Panc1 (cell line): ENCODE measurements around the gene PAGR1. TPM values are rescaled to one million over a fixed set of nuclear protein-coding genes. Genes with fewer than 3 reads are reported as not detected.

Experiments used
- ATAC-seq: fragments of 200-7000 bp; cut with Tn5 transposase; 2 replicates; pipeline ENCODE4 v1.9.1; 2020; ENCODE audit warnings: mild to moderate bottlenecking, moderate library complexity
- Bru-seq: library from RNA; stranded (reverse); fragments of 400-500 nt; gene quantifications from one replicate; lab custom pipeline; 2021; lab: Mats Ljungman, UMichigan
- BruChase-seq, 2 experiments: library from RNA; stranded (reverse); fragments of 400-500 nt; gene quantifications; one replicate each; lab custom pipeline; 2021; lab: Mats Ljungman, UMichigan
- BruUV-seq: library from RNA; stranded (reverse); fragments of 400-500 nt; replicated peaks from 2 replicates; lab custom pipeline; 2021; lab: Mats Ljungman, UMichigan
- CTCF ChIA-PET: fragments of 300-600 bp; sonication (Branson Sonifier 250); formaldehyde crosslinking; loops from one replicate; lab custom pipeline; 2022; ENCODE audit warnings: antibody characterized with exemption; lab: Charles Lee
- POLR2A ChIA-PET: fragments of 300-600 bp; sonication (Branson Sonifier 250); formaldehyde crosslinking; loops from one replicate; lab custom pipeline; 2022; ENCODE audit warnings: antibody characterized with exemption; lab: Charles Lee
- DNase-seq: peaks from one replicate; pipeline ENCODE4 v3.0.0-alpha.2; 2010; ENCODE audit warnings: low read depth, low spot score
- H3K27ac ChIP-seq: 2 replicates; pipeline ENCODE4 v1.5.1; 2011; ENCODE audit warnings: mild to moderate bottlenecking, low read length, inconsistent platforms
- H3K27me3 ChIP-seq: fragments of 200-500 bp; sonication (Bioruptor generic); 2 replicates; pipeline ENCODE4 v1.6.0; 2014; ENCODE audit warnings: low read length, inconsistent platforms; ENCODE audit not compliant: control insufficient read depth, insufficient read depth
- H3K36me3 ChIP-seq: fragments of 200-500 bp; sonication (Bioruptor generic); 2 replicates; pipeline ENCODE4 v1.5.1; 2014; ENCODE audit warnings: inconsistent platforms, mild to moderate bottlenecking, low read length, moderate library complexity; ENCODE audit not compliant: control insufficient read depth, insufficient read depth
- H3K4me1 ChIP-seq: 2 replicates; pipeline ENCODE4 v1.5.1; 2011; ENCODE audit warnings: inconsistent platforms, mild to moderate bottlenecking, low read length, moderate library complexity; ENCODE audit not compliant: control insufficient read depth, insufficient read depth
- H3K4me3 ChIP-seq, 2 experiments: 2 replicates each; pipeline ENCODE4 v1.5.1; 2011 to 2012; ENCODE audit warnings: low read depth in 2 of 2, low read length in 2 of 2, mild to moderate bottlenecking in 2 of 2, inconsistent platforms in 1 of 2, moderate library complexity in 1 of 2
- H3K9me3 ChIP-seq: fragments of 200-500 bp; sonication (Bioruptor generic); 2 replicates; pipeline ENCODE4 v1.5.1; 2014; ENCODE audit warnings: low read depth, mild to moderate bottlenecking, inconsistent platforms, low read length, moderate library complexity; ENCODE audit not compliant: control insufficient read depth, insufficient read depth
- POLR2AphosphoS5 ChIP-seq: IDR thresholded peaks from 2 replicates; pipeline ENCODE4 v1.6.1; 2012; ENCODE audit warnings: mild to moderate bottlenecking, low read depth, low read length, moderate library complexity
- REST ChIP-seq, 2 experiments: IDR thresholded peaks; 2 replicates each; pipeline ENCODE4 v1.6.1; 2011 to 2012; ENCODE audit warnings: low read depth in 2 of 2, control low read depth in 1 of 2, low read length in 1 of 2, mild to moderate bottlenecking in 1 of 2, moderate library complexity in 1 of 2; ENCODE audit not compliant: insufficient read depth in 1 of 2
- SIN3A ChIP-seq: IDR thresholded peaks from 2 replicates; pipeline ENCODE4 v1.6.1; 2012; ENCODE audit warnings: low read depth, mild to moderate bottlenecking, low read length, moderate library complexity, borderline replicate concordance; ENCODE audit not compliant: insufficient read depth
- TCF7L2 ChIP-seq: IDR thresholded peaks from 2 replicates; pipeline ENCODE4 v1.6.1; 2011; ENCODE audit warnings: mild to moderate bottlenecking, low read depth, low read length, inconsistent platforms
- in situ Hi-C: cut with HindIII; loops from 2 replicates; pipeline ENCODE4 v1.10.0; 2016; ENCODE audit warnings: low sequenced_read_pairs, low pct_unique_long_range_greater_than_20kb
- intact Hi-C: fragments of 100-400 bp; cut with micrococcal nuclease; formaldehyde crosslinking; loops from one replicate; pipeline ENCODE4 v1.10.0; 2022; ENCODE audit not compliant: unreplicated experiment
- long read RNA-seq: library from polyadenylated mRNA; unstranded; transcript quantifications from one replicate; pipeline ENCODE4 v2.0.0, GENCODE V29; 2021; ENCODE audit not compliant: unreplicated experiment
- polyA plus RNA-seq: library from polyadenylated mRNA; unstranded; fragments of >200 nt; gene quantifications from one replicate; pipeline ENCODE4 v1.2.1, GENCODE V29; 2012; ENCODE audit warnings: missing spikeins; ENCODE audit not compliant: insufficient read length
- total RNA-seq: library from RNA; stranded (reverse); gene quantifications from one replicate; pipeline ENCODE4 v1.2.1, GENCODE V29; 2021; ENCODE audit not compliant: unreplicated experiment
- TF ChIP-seq, protein P1 (sequence below): fragments of 450-650 bp; IDR thresholded peaks from 2 replicates; pipeline ENCODE4 v1.5.1; 2017; ENCODE audit warnings: mild to moderate bottlenecking

The PAGR1 gene
- 42.5 TPM for total RNA-seq
- 41.6 TPM for polyA plus RNA-seq
- percentile 85 among the genes with signal in this experiment for Bru-seq, nascent RNA
- BruChase-seq, experiment 1, labeled RNA remaining after a 2-hour chase: percentile 95 among the genes with signal in this experiment
- percentile 97 among the genes with signal in this experiment for BruChase-seq, experiment 2, labeled RNA remaining after a 6-hour chase
- long read RNA-seq, transcript PAGR1-201 (3 exons, 1,702 nt): major isoform, 165 of 167 reads
- long read RNA-seq, partial matches to known transcripts: 2 of 167 reads
- long read RNA-seq, other reads (novel, unspliced or antisense): 0 of 167 reads

DNA sequence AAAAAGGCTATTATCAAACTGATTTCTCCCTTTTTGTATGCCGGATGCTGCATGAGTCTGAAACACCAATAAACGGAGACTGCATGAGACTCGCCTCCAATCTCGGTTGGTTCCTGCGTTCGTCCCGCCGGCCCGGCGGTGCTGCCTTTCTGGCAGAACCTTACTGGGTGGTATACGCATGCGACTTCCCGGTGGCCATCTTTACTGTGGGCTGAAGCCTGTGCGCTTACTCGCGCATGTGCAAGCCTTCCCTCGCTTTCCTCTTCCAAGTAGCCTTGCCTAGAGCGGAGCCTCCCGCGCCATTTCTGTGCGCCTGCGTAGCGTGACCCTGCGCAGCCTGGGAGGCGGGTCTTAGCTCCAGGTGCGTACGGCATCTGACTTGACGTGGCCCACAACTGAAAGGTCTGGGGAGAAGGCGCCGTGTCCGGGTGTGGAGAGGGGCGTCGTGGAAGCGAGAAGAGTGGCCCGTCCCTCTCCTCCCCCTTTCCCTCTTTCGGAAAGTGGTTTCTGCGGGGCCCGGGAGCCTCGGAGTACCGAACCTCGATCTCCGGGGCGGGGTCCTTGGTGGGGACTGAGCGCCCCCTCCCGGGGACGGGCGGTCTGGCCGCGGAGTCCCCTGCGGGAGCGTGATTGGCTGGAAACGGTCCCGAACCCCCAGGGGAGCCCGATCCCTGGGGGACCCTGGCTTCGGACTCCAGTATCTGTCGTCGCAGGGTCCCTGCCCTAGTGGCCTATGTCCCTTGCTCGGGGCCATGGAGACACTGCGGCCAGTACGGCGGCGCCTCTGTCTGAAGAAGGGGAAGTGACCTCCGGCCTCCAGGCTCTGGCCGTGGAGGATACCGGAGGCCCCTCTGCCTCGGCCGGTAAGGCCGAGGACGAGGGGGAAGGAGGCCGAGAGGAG is at the start of gene PAGR1:
Gene PAGR1, plus strand, starts transcription at position 360 of the 901 bp plus-strand sequence. Its CDS starts 374 bp downstream, at position 734.
- CTCF ChIA-PET: interaction anchor here (0.7 to 1.7 kb wide), 6 partner anchors 8 to 179 kb away, joined by 3 to 20 read pairs (median 4); no protein-coding TSS in a partner anchor

More for the DNA sequence above, at the start of gene PAGR1:
- in situ Hi-C loops (no loop called here), intact Hi-C loops (loop anchor here (10.0 kb wide), 1 partner anchor 121 kb away; no protein-coding TSS in a partner anchor)
- ATAC-seq (peak; percentile 75), DNase-seq (peak; percentile 98)
- POLR2A ChIA-PET: interaction anchor here (0.6 kb wide), 1 partner anchor 115 kb away, joined by 17 read pairs; no protein-coding TSS in a partner anchor
- H3K36me3 ChIP-seq: peaks cover 3% of the 10 kb centered on the region
- TSS peak; percentile 81 for BruUV-seq
- H3K9me3 ChIP-seq: no peaks in the 10 kb centered on the region
- peak within 1 kb of the TSS; percentile 97 for H3K27ac ChIP-seq
- no peak for TF ChIP-seq SIN3A
- TF ChIP-seq, protein P1, sequence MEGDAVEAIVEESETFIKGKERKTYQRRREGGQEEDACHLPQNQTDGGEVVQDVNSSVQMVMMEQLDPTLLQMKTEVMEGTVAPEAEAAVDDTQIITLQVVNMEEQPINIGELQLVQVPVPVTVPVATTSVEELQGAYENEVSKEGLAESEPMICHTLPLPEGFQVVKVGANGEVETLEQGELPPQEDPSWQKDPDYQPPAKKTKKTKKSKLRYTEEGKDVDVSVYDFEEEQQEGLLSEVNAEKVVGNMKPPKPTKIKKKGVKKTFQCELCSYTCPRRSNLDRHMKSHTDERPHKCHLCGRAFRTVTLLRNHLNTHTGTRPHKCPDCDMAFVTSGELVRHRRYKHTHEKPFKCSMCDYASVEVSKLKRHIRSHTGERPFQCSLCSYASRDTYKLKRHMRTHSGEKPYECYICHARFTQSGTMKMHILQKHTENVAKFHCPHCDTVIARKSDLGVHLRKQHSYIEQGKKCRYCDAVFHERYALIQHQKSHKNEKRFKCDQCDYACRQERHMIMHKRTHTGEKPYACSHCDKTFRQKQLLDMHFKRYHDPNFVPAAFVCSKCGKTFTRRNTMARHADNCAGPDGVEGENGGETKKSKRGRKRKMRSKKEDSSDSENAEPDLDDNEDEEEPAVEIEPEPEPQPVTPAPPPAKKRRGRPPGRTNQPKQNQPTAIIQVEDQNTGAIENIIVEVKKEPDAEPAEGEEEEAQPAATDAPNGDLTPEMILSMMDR: peak; percentile 97
- peak; percentile 35; the same call in 1 of the 2 replicates for TF ChIP-seq TCF7L2
- no peak for TF ChIP-seq REST (IDR thresholded peaks at IDR 0.05; ENCODE audit: insufficient read depth in 1 of 2, low read depth in 2 of 2, low read length in 1 of 2)
- peak; percentile 89 for TF ChIP-seq POLR2AphosphoS5
- H3K27me3 ChIP-seq: no peaks in the 10 kb centered on the region
- H3K4me3 ChIP-seq: peak within 1 kb of the TSS; percentile 86 to 92
- H3K4me1 ChIP-seq: peaks cover 59% of the 10 kb centered on the region
